ENCODE data around the gene TSPEAR.
A peak's percentile ranks its signal among the peaks of the same experiment; 100 is the strongest.
"Not testable (repeated sequence)": the region's sequence is repeated elsewhere in the genome, so short reads cannot be mapped to it uniquely, and the experiment has no call there.

TSPEAR gene

GRCh38 chr21:44599264-44600029, 111.9 kb downstream of the TSPEAR start:
- H3K27me3 ChIP-seq (ENCODE audit: control insufficient read depth, insufficient read depth, low read length), result no peaks in the 10 kb centered on the region

GRCh38 chr21:44598061-44598460, 113.3 kb downstream of the TSPEAR start:
- H3K27me3 ChIP-seq (ENCODE audit: control insufficient read depth, insufficient read depth, low read length), result no peaks in the 10 kb centered on the region
- H3K4me1 ChIP-seq (ENCODE audit: control insufficient read depth, insufficient read depth, low read length), result peaks cover 23% of the 10 kb centered on the region
- peak overlapping the region; percentile 25; the same call in 1 of the 2 replicates for H3K9ac ChIP-seq (ENCODE audit: low read depth, low read length)
- H3K27ac ChIP-seq (ENCODE audit: low read depth, low read length), result peak overlapping the region; percentile 65
- H3K9me3 ChIP-seq (ENCODE audit: control insufficient read depth, insufficient read depth, low read length), result no peaks in the 10 kb centered on the region
- no peaks in the 10 kb centered on the region for H3K36me3 ChIP-seq (ENCODE audit: control insufficient read depth, insufficient read depth, low read length)
- no peak overlapping the region for H3K4me3 ChIP-seq (ENCODE audit: low read depth, low read length)

More at GRCh38 chr21:44599264-44600029, 111.9 kb downstream of the TSPEAR start:
- Histone ChIP-seq H3K36me3 (ENCODE audit: control insufficient read depth, insufficient read depth, low read length) (no peaks in the 10 kb centered on the region), H3K9ac (ENCODE audit: low read depth, low read length) (no peak overlapping the region), H3K4me3 (ENCODE audit: low read depth, low read length) (no peak overlapping the region), H3K9me3 (ENCODE audit: control insufficient read depth, insufficient read depth, low read length) (no peaks in the 10 kb centered on the region), H3K27ac (ENCODE audit: low read depth, low read length) (no peak overlapping the region), H3K4me1 (ENCODE audit: control insufficient read depth, insufficient read depth, low read length) (peaks cover 14% of the 10 kb centered on the region)

GRCh38 chr21:44596068-44596725, 115.2 kb downstream of the TSPEAR start:
- H3K4me3 ChIP-seq (ENCODE audit: low read depth, low read length), result no peak overlapping the region
- H3K36me3 ChIP-seq (ENCODE audit: control insufficient read depth, insufficient read depth, low read length), result no peaks in the 10 kb centered on the region
- no peaks in the 10 kb centered on the region for H3K9me3 ChIP-seq (ENCODE audit: control insufficient read depth, insufficient read depth, low read length)
- H3K9ac ChIP-seq (ENCODE audit: low read depth, low read length), result no peak overlapping the region
- H3K4me1 ChIP-seq (ENCODE audit: control insufficient read depth, insufficient read depth, low read length), result peaks cover 26% of the 10 kb centered on the region
- no peaks in the 10 kb centered on the region for H3K27me3 ChIP-seq (ENCODE audit: control insufficient read depth, insufficient read depth, low read length)
- H3K27ac ChIP-seq (ENCODE audit: low read depth, low read length), result no peak overlapping the region

- H3K9me3 ChIP-seq (ENCODE audit: control insufficient read depth, insufficient read depth, low read length), result no peaks in the 10 kb centered on the region
- no peak overlapping the region for H3K27ac ChIP-seq (ENCODE audit: low read depth, low read length)
- peaks cover 26% of the 10 kb centered on the region for H3K4me1 ChIP-seq (ENCODE audit: control insufficient read depth, insufficient read depth, low read length)
- no peak overlapping the region for H3K9ac ChIP-seq (ENCODE audit: low read depth, low read length)
- no peaks in the 10 kb centered on the region for H3K27me3 ChIP-seq (ENCODE audit: control insufficient read depth, insufficient read depth, low read length)
- no peak overlapping the region for H3K4me3 ChIP-seq (ENCODE audit: low read depth, low read length)
- H3K36me3 ChIP-seq (ENCODE audit: control insufficient read depth, insufficient read depth, low read length), result no peaks in the 10 kb centered on the region
Observed at GRCh38 chr21:44595524-44595923, 115.8 kb downstream of the TSPEAR start.

GRCh38 chr21:44594406-44594916, 116.9 kb downstream of the TSPEAR start:
- Histone ChIP-seq H3K4me1 (ENCODE audit: control insufficient read depth, insufficient read depth, low read length) (peaks cover 26% of the 10 kb centered on the region), H3K4me3 (ENCODE audit: low read depth, low read length) (no peak overlapping the region), H3K9me3 (ENCODE audit: control insufficient read depth, insufficient read depth, low read length) (no peaks in the 10 kb centered on the region), H3K27ac (ENCODE audit: low read depth, low read length) (no peak overlapping the region), H3K27me3 (ENCODE audit: control insufficient read depth, insufficient read depth, low read length) (no peaks in the 10 kb centered on the region), H3K36me3 (ENCODE audit: control insufficient read depth, insufficient read depth, low read length) (no peaks in the 10 kb centered on the region), H3K9ac (ENCODE audit: low read depth, low read length) (no peak overlapping the region)

- H3K27me3 ChIP-seq (ENCODE audit: control insufficient read depth, insufficient read depth, low read length), result no peaks in the 10 kb centered on the region
- no peak overlapping the region for H3K4me3 ChIP-seq (ENCODE audit: low read depth, low read length)
- no peak overlapping the region for H3K27ac ChIP-seq (ENCODE audit: low read depth, low read length)
- no peaks in the 10 kb centered on the region for H3K36me3 ChIP-seq (ENCODE audit: control insufficient read depth, insufficient read depth, low read length)
- no peaks in the 10 kb centered on the region for H3K9me3 ChIP-seq (ENCODE audit: control insufficient read depth, insufficient read depth, low read length)
- H3K9ac ChIP-seq (ENCODE audit: low read depth, low read length), result no peak overlapping the region
- H3K4me1 ChIP-seq (ENCODE audit: control insufficient read depth, insufficient read depth, low read length), result peaks cover 25% of the 10 kb centered on the region
Observed at GRCh38 chr21:44593598-44594405, 117.6 kb downstream of the TSPEAR start.

- Histone ChIP-seq H3K27me3 (ENCODE audit: control insufficient read depth, insufficient read depth, low read length) (no peaks in the 10 kb centered on the region), H3K9me3 (ENCODE audit: control insufficient read depth, insufficient read depth, low read length) (no peaks in the 10 kb centered on the region), H3K27ac (ENCODE audit: low read depth, low read length) (no peak within 1 kb of the TSS), H3K9ac (ENCODE audit: low read depth, low read length) (no peak within 1 kb of the TSS), H3K4me3 (ENCODE audit: low read depth, low read length) (no peak within 1 kb of the TSS), H3K4me1 (ENCODE audit: control insufficient read depth, insufficient read depth, low read length) (peaks cover 14% of the 10 kb centered on the region), H3K36me3 (ENCODE audit: control insufficient read depth, insufficient read depth, low read length) (no peaks in the 10 kb centered on the region)
Observed at GRCh38 chr21:44592446-44593311, 118.7 kb downstream of the TSPEAR start, which contains the start of gene KRTAP10-6. Gene KRTAP10-6 (minus strand): TSS chr21:44592505. CDS start chr21:44592484, 21 bp downstream.

- peaks cover 12% of the 10 kb centered on the region for H3K4me1 ChIP-seq (ENCODE audit: control insufficient read depth, insufficient read depth, low read length)
- not testable (repeated sequence) for H3K36me3 ChIP-seq (ENCODE audit: control insufficient read depth, insufficient read depth, low read length); H3K9me3 ChIP-seq (ENCODE audit: control insufficient read depth, insufficient read depth, low read length); H3K9ac ChIP-seq (ENCODE audit: low read depth, low read length); H3K27me3 ChIP-seq (ENCODE audit: control insufficient read depth, insufficient read depth, low read length); H3K4me3 ChIP-seq (ENCODE audit: low read depth, low read length); H3K27ac ChIP-seq (ENCODE audit: low read depth, low read length)
Observed at GRCh38 chr21:44591801-44592130, 119.6 kb downstream of the TSPEAR start.

GRCh38 chr21:44590897-44591800, 120.2 kb downstream of the TSPEAR start:
- not testable (repeated sequence) for H3K4me3 ChIP-seq (ENCODE audit: low read depth, low read length); H3K36me3 ChIP-seq (ENCODE audit: control insufficient read depth, insufficient read depth, low read length); H3K27me3 ChIP-seq (ENCODE audit: control insufficient read depth, insufficient read depth, low read length); H3K9ac ChIP-seq (ENCODE audit: low read depth, low read length); H3K9me3 ChIP-seq (ENCODE audit: control insufficient read depth, insufficient read depth, low read length); H3K27ac ChIP-seq (ENCODE audit: low read depth, low read length)
- peaks cover 12% of the 10 kb centered on the region for H3K4me1 ChIP-seq (ENCODE audit: control insufficient read depth, insufficient read depth, low read length)

Data from HUES48 (cell line).